GM12878 (cell line): ENCODE measurements around the gene ELOVL5. TPM values are rescaled to one million over a fixed set of nuclear protein-coding genes. Genes with fewer than 3 reads are reported as not detected.

Experiments used
- ATAC-seq: fragments of 200-7000 bp; cut with Tn5 transposase; 3 replicates; pipeline ENCODE4 v1.9.1; 2020; ENCODE audit warnings: mild to moderate bottlenecking, moderate library complexity
- BruUV-seq: library from RNA; stranded (reverse); fragments of 400-500 nt; replicated peaks from 2 replicates; lab custom pipeline; 2021; lab: Mats Ljungman, UMichigan
- CTCF ChIA-PET: fragments of 300-600 bp; sonication (Branson Sonifier 250); formaldehyde crosslinking; extraction: SDS; loops from one replicate; lab custom pipeline; 2021; ENCODE audit warnings: inconsistent platforms; lab: Yijun Ruan, JAX
- POLR2A ChIA-PET: fragments of 350-600 bp; formaldehyde crosslinking; extraction: SDS; loops from one replicate; lab custom pipeline; 2021; ENCODE audit warnings: inconsistent platforms; lab: Charles Lee
- RAD21 ChIA-PET: fragments of 300-600 bp; sonication (Branson Sonifier 250); formaldehyde crosslinking; loops from one replicate; lab custom pipeline; 2023; ENCODE audit warnings: antibody characterized with exemption; ENCODE audit not compliant: unreplicated experiment; lab: Charles Lee
- SMC1A ChIA-PET: fragments of 300-600 bp; sonication (Branson Sonifier 250); formaldehyde crosslinking; loops from one replicate; lab custom pipeline; 2023; ENCODE audit not compliant: unreplicated experiment, uncharacterized antibody; lab: Charles Lee
- DNase-seq: peaks from one replicate; pipeline ENCODE4 v3.0.0-alpha.2; 2011; ENCODE audit warnings: low read depth, low spot score
- FAIRE-seq: peaks from 3 replicates; lab custom pipeline; 2011; peaks lifted over from hg19 to GRCh38; lab: Jason Lieb, UNC
- H2AFZ ChIP-seq: 2 replicates; pipeline ENCODE4 v1.6.0; 2011; ENCODE audit warnings: low read depth, low read length, control low read depth; ENCODE audit not compliant: control insufficient read depth
- H3K27ac ChIP-seq: 2 replicates; pipeline ENCODE4 v1.5.1; 2011; ENCODE audit warnings: control low read depth; ENCODE audit not compliant: control insufficient read depth, insufficient read depth
- H3K27me3 ChIP-seq, 2 experiments: replicated peaks in 1 of 2; 2 replicates each; pipeline versions ENCODE4 v1.6.0 to v1.6.1; 2011; ENCODE audit warnings: low read length in 1 of 2; ENCODE audit not compliant: control insufficient read depth in 2 of 2, insufficient read depth in 2 of 2
- H3K36me3 ChIP-seq, 2 experiments: 2 replicates each; pipeline ENCODE4 v1.5.1; 2011; ENCODE audit warnings: low read length in 1 of 2; ENCODE audit not compliant: control insufficient read depth in 2 of 2, insufficient read depth in 2 of 2
- H3K4me1 ChIP-seq: 2 replicates; pipeline ENCODE4 v1.6.1; 2011; ENCODE audit warnings: mild to moderate bottlenecking, low read length, moderate library complexity, mixed read lengths; ENCODE audit not compliant: control insufficient read depth, insufficient read depth
- H3K4me2 ChIP-seq: 2 replicates; pipeline ENCODE4 v1.6.0; 2011; ENCODE audit warnings: control low read depth; ENCODE audit not compliant: control insufficient read depth, insufficient read depth
- H3K4me3 ChIP-seq: fragments of 200-600 bp; sonication (generic); 2 replicates; pipeline ENCODE4 v1.5.1; 2016
- H3K79me2 ChIP-seq: 2 replicates; pipeline ENCODE4 v1.6.0; 2011; ENCODE audit warnings: low read length; ENCODE audit not compliant: control insufficient read depth, insufficient read depth
- H3K9ac ChIP-seq: 2 replicates; pipeline ENCODE4 v1.8.0; 2011; ENCODE audit warnings: low read length, control low read depth, mixed read lengths; ENCODE audit not compliant: control insufficient read depth, insufficient read depth
- H3K9me3 ChIP-seq: replicated peaks from 3 replicates; pipeline ENCODE4 v1.5.1; 2011; ENCODE audit warnings: mild to moderate bottlenecking, low read length; ENCODE audit not compliant: control insufficient read depth, insufficient read depth
- H4K20me1 ChIP-seq: 2 replicates; pipeline ENCODE4 v1.6.0; 2011; ENCODE audit not compliant: control insufficient read depth, insufficient read depth
- GATAD2B ChIP-seq: fragments of 450-650 bp; conservative IDR thresholded peaks from 2 replicates; pipeline ENCODE4 v1.6.1; 2017; ENCODE audit warnings: low read depth, mild to moderate bottlenecking, moderate library complexity
- HCFC1 ChIP-seq: fragments of 150-350 bp; IDR thresholded peaks from 2 replicates; pipeline ENCODE4 v1.6.1; 2014; ENCODE audit warnings: low read length
- MYC ChIP-seq: IDR thresholded peaks from 2 replicates; pipeline ENCODE4 v1.6.1; 2011; ENCODE audit warnings: mild to moderate bottlenecking, low read length, moderate library complexity, inconsistent platforms; ENCODE audit not compliant: insufficient read depth, insufficient replicate concordance, insufficient read length, severe bottlenecking
- RAD51 ChIP-seq: fragments of 450-650 bp; IDR thresholded peaks from 2 replicates; pipeline ENCODE4 v1.6.1; 2016; ENCODE audit warnings: moderate library complexity, mild to moderate bottlenecking, inconsistent platforms
- SMC3 ChIP-seq: IDR thresholded peaks from 2 replicates; pipeline ENCODE4 v1.6.1; 2011; ENCODE audit warnings: low read length, improper control_type of control experiment, borderline replicate concordance
- TCF7 ChIP-seq: IDR thresholded peaks from 2 replicates; pipeline ENCODE4 v1.6.1; 2014; ENCODE audit warnings: antibody characterized with exemption, borderline replicate concordance
- WRNIP1 ChIP-seq: IDR thresholded peaks from 2 replicates; pipeline ENCODE4 v1.6.1; 2011; ENCODE audit warnings: low read depth, low read length, improper control_type of control experiment, borderline replicate concordance
- ZBED1 ChIP-seq: IDR thresholded peaks from 2 replicates; pipeline ENCODE4 v1.6.1; 2016; ENCODE audit warnings: borderline replicate concordance
- ZSCAN29 ChIP-seq: fragments of 450-650 bp; IDR thresholded peaks from 2 replicates; pipeline ENCODE4 v1.6.1; 2017; ENCODE audit warnings: mild to moderate bottlenecking, moderate library complexity
- WGBS: methylation state at CpG from one replicate; pipeline ENCODE4 v1.1.6; 2016; ENCODE audit warnings: low lambda C conversion rate; ENCODE audit not compliant: insufficient replicate concordance, insufficient coverage; ENCODE audit errors: missing lambda C conversion rate; 5-methylcytosine and 5-hydroxymethylcytosine counted together
- in situ Hi-C: fragments of 300-500 bp; cut with MboI; formaldehyde crosslinking; loops from 9 replicates; pipeline ENCODE4 v1.14.3; 2018; ENCODE audit warnings: mixed read lengths
- intact Hi-C: fragments of 100-400 bp; cut with micrococcal nuclease; formaldehyde crosslinking; loops from one replicate; pipeline ENCODE4 v1.14.2; 2022; ENCODE audit not compliant: unreplicated experiment
- polyA plus RNA-seq, 11 experiments: library from polyadenylated mRNA; depleted of rRNA in 4 of 11; unstranded in 6 of 11; stranded (reverse) in 5 of 11; fragments of >200 nt; fragmentation: Nextera tagmentation in 4 of 11; fragmentation: Illumina TruSeq in 1 of 11; extraction: Ambion mirVana in 4 of 11; extraction: Trizol in 1 of 11; gene quantifications; 1 replicate in 1 of 11; 2 replicates in 10 of 11; pipeline versions ENCODE4 v1.2.1 to v1.2.3, GENCODE V29; 2011 to 2016; ENCODE audit warnings: inconsistent platforms in 2 of 11, missing spikeins in 2 of 11, low read depth in 1 of 11
- total RNA-seq, 4 experiments: library from RNA; depleted of rRNA in 3 of 4; stranded (reverse); fragments of >200 nt in 3 of 4; fragmentation: Illumina TruSeq in 1 of 4; extraction: Trizol in 1 of 4; gene quantifications; 2 replicates each; pipeline versions ENCODE4 v1.2.1 to v1.2.3, GENCODE V29; 2013 to 2021
- TF ChIP-seq, protein P1 (sequence below): fragments of 450-650 bp; IDR thresholded peaks from 2 replicates; pipeline ENCODE4 v1.6.1; 2018; ENCODE audit warnings: mild to moderate bottlenecking, low read depth, moderate library complexity; ENCODE audit not compliant: partially characterized antibody
- TF ChIP-seq, protein P2 (sequence below): IDR thresholded peaks from 2 replicates; pipeline ENCODE4 v1.6.1; 2012; ENCODE audit warnings: low read depth, low read length, improper control_type of control experiment
- TF ChIP-seq, protein P3 (sequence below): fragments of 450-650 bp; formaldehyde crosslinking; IDR thresholded peaks from 2 replicates; pipeline ENCODE4 v1.5.0; 2022; ENCODE audit warnings: mild to moderate bottlenecking, missing genetic modification characterization

ELOVL5 gene
- total and polyA plus RNA-seq, 10 of the 15 experiments (the other 5 are each of a cell fraction or from before 2014, with no cell fraction given) = 156 to 241 (median 196) TPM

DNA sequence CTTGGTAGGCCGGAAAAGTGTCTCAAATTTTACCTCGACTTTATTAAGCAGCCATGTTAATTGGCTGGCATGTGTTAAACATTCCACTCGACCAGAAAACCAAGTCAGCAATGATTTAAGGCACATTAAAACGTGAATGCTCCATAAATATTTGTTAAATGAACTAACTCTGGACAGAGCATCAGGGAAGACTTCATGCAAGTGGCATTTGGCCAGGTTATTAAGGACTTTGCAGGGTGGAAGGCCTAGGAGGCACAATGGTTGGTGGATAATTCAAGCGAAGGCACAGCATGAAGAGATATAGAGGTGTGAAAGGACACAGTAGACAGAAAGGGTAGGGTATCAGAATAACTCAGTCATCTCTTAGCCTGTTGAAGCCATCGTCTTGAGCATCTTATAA lies 23.0 kb downstream of the ELOVL5 start (continued):
- TF ChIP-seq, protein P1, sequence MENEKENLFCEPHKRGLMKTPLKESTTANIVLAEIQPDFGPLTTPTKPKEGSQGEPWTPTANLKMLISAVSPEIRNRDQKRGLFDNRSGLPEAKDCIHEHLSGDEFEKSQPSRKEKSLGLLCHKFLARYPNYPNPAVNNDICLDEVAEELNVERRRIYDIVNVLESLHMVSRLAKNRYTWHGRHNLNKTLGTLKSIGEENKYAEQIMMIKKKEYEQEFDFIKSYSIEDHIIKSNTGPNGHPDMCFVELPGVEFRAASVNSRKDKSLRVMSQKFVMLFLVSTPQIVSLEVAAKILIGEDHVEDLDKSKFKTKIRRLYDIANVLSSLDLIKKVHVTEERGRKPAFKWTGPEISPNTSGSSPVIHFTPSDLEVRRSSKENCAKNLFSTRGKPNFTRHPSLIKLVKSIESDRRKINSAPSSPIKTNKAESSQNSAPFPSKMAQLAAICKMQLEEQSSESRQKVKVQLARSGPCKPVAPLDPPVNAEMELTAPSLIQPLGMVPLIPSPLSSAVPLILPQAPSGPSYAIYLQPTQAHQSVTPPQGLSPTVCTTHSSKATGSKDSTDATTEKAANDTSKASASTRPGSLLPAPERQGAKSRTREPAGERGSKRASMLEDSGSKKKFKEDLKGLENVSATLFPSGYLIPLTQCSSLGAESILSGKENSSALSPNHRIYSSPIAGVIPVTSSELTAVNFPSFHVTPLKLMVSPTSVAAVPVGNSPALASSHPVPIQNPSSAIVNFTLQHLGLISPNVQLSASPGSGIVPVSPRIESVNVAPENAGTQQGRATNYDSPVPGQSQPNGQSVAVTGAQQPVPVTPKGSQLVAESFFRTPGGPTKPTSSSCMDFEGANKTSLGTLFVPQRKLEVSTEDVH = no peak

DNA sequence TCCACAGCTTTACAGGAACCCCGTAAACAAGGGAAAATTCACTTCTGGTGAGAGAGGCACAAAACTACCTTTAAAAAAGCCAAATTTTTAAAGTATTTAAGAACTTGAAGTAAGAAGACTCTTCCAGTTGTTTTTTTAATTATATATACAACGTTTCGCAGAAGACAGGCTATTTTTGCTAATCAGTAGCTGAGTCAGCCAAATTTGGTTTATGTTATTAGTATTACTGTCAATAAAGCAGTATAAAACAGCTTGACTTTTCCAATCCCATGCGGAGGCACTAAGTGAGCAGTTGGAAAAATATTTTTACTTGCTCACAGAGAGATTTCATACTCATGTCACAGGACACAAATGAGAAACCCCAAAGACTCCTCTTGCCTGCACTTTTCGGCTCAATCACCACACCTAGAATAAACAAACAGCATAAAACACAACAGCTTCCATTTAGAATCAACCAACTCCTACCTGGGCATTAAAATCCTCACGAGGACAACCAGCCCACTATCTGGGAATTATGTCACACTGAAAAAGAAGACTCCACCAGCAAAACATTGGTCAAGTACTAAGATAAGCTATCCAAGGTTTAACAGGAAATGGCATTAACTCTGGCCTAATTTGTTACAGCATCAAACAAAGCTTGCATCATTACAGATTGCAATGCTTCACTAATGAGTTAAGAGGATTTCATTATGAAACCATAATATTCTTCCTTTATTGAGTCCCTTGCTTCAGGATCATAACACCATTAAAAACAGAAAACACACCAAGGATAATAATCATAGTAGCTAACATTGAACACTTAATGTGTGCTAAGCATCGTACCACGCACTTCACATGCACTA lies 26.3 kb downstream of the ELOVL5 start:
- Histone ChIP-seq H3K4me3 (no peak overlapping the region), H4K20me1 (no peaks in the 10 kb centered on the region), H3K27me3 (no peaks in the 10 kb centered on the region), H3K9me3 (no peaks in the 10 kb centered on the region), H2AFZ (no peak overlapping the region), H3K4me1 (peaks cover 2% of the 10 kb centered on the region; the same call in 1 of the 2 replicates), H3K4me2 (no peak overlapping the region), H3K27ac (no peak overlapping the region), H3K79me2 (peaks cover 59% of the 10 kb centered on the region), H3K36me3 (peaks cover 0 to 5% of the 10 kb centered on the region in 2 experiments; a peak in 2 of 4 replicates), H3K9ac (no peak overlapping the region)
- FAIRE-seq (no peak), DNase-seq (no peak), ATAC-seq (no peak)
- POLR2A ChIA-PET = interaction anchor here (0.6 to 2.4 kb wide), 7 partner anchors 9 to 133 kb away, joined by 3 to 16 read pairs (median 3); no protein-coding TSS in a partner anchor
- SMC1A ChIA-PET = interaction anchor here (0.7 to 3.7 kb wide), 22 partner anchors 8 to 161 kb away, joined by 3 to 39 read pairs (median 3); no protein-coding TSS in a partner anchor
- RAD21 ChIA-PET = interaction anchor here (1.0 to 1.8 kb wide), 5 partner anchors 12 to 134 kb away, joined by 3 to 4 read pairs (median 3); no protein-coding TSS in a partner anchor
- 89% methylated on average over 8 of the region's 8 CpGs for WGBS
- intact Hi-C loops = no loop called here
- no TSS peak for BruUV-seq
- in situ Hi-C loops = no loop called here
- CTCF ChIA-PET = interaction anchor here (0.8 to 1.9 kb wide), 9 partner anchors 9 to 150 kb away, joined by 3 to 8 read pairs (median 3); no protein-coding TSS in a partner anchor
- TF ChIP-seq ZSCAN29 (no peak), RAD51 (no peak), MYC (no peak), TCF7 (no peak), SMC3 (no peak), GATAD2B (no peak), WRNIP1 (no peak), HCFC1 (no peak), ZBED1 (no peak)
- TF ChIP-seq, protein P2, sequence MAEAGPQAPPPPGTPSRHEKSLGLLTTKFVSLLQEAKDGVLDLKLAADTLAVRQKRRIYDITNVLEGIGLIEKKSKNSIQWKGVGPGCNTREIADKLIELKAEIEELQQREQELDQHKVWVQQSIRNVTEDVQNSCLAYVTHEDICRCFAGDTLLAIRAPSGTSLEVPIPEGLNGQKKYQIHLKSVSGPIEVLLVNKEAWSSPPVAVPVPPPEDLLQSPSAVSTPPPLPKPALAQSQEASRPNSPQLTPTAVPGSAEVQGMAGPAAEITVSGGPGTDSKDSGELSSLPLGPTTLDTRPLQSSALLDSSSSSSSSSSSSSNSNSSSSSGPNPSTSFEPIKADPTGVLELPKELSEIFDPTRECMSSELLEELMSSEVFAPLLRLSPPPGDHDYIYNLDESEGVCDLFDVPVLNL = no peak
- TF ChIP-seq, protein P3, sequence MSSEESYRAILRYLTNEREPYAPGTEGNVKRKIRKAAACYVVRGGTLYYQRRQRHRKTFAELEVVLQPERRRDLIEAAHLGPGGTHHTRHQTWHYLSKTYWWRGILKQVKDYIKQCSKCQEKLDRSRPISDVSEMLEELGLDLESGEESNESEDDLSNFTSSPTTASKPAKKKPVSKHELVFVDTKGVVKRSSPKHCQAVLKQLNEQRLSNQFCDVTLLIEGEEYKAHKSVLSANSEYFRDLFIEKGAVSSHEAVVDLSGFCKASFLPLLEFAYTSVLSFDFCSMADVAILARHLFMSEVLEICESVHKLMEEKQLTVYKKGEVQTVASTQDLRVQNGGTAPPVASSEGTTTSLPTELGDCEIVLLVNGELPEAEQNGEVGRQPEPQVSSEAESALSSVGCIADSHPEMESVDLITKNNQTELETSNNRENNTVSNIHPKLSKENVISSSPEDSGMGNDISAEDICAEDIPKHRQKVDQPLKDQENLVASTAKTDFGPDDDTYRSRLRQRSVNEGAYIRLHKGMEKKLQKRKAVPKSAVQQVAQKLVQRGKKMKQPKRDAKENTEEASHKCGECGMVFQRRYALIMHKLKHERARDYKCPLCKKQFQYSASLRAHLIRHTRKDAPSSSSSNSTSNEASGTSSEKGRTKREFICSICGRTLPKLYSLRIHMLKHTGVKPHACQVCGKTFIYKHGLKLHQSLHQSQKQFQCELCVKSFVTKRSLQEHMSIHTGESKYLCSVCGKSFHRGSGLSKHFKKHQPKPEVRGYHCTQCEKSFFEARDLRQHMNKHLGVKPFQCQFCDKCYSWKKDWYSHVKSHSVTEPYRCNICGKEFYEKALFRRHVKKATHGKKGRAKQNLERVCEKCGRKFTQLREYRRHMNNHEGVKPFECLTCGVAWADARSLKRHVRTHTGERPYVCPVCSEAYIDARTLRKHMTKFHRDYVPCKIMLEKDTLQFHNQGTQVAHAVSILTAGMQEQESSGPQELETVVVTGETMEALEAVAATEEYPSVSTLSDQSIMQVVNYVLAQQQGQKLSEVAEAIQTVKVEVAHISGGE (CRISPR knock-in tag) = no peak
